Lower leg skin (tissue), 4 donors: ENCODE data around the gene SLC35G2. TPM values are rescaled to one million over a fixed set of nuclear protein-coding genes. Genes with fewer than 3 reads are reported as not detected.

Experiments
- DNase-seq, 2 donors: peaks; one replicate each; pipeline ENCODE4 v3.0.0-alpha.2; 2019; ENCODE audit warnings: low spot score in 2 of 2
- H3K4me3 ChIP-seq: fragments of 200-600 bp; sonication (generic); 2 replicates; pipeline ENCODE4 v1.5.1; 2017; ENCODE audit warnings: mild to moderate bottlenecking, low read depth; ENCODE audit not compliant: poor library complexity, severe bottlenecking
- CTCF ChIP-seq, 3 donors: fragments of 450-650 bp; IDR thresholded peaks; one replicate each; pipeline ENCODE4 v1.5.1; 2016; ENCODE audit warnings: antibody characterized with exemption in 3 of 3, mild to moderate bottlenecking in 3 of 3, moderate library complexity in 2 of 3
- POLR2A ChIP-seq, 2 donors: fragments of 450-650 bp; IDR thresholded peaks; one replicate each; pipeline ENCODE4 v1.6.1; 2016 to 2017; ENCODE audit warnings: antibody characterized with exemption in 2 of 2, mild to moderate bottlenecking in 1 of 2, moderate library complexity in 1 of 2
- whole genome bisulfite sequencing, 2 donors: methylation state at CpG; one replicate each; pipeline ENCODE4 v1.1.5; 2018; 5-methylcytosine and 5-hydroxymethylcytosine counted together
- intact Hi-C: fragments of 100-400 bp; cut with DNase I; formaldehyde crosslinking; loops from one replicate; pipeline ENCODE4 v1.15.0; 2023; ENCODE audit warnings: low total_unique reads
- total RNA-seq, 4 donors: library from RNA; depleted of rRNA; stranded (reverse); fragments of >200 nt; gene quantifications; one replicate each; pipeline ENCODE4 v1.1.0, GENCODE V29; 2016

SLC35G2 gene
- total RNA-seq, 4 donors from 2014 or later, result 1.6 to 4.1 (median 2.6) TPM

- intact Hi-C loops, result no loop called here
- TF ChIP-seq POLR2A (IDR thresholded peaks at IDR 0.05), result no peak
- TF ChIP-seq CTCF (IDR thresholded peaks at IDR 0.05), result no peak
- H3K4me3 ChIP-seq, result peak overlapping the region; percentile 66
- peak; percentile 17 to 85 for DNase-seq
- 1 to 2% methylated on average over 19 of the region's 21 CpGs for WGBS, 2 donors
These were observed 435 bp downstream of the SLC35G2 start for GRCh38 chr3:136819392-136819730.

DNA sequence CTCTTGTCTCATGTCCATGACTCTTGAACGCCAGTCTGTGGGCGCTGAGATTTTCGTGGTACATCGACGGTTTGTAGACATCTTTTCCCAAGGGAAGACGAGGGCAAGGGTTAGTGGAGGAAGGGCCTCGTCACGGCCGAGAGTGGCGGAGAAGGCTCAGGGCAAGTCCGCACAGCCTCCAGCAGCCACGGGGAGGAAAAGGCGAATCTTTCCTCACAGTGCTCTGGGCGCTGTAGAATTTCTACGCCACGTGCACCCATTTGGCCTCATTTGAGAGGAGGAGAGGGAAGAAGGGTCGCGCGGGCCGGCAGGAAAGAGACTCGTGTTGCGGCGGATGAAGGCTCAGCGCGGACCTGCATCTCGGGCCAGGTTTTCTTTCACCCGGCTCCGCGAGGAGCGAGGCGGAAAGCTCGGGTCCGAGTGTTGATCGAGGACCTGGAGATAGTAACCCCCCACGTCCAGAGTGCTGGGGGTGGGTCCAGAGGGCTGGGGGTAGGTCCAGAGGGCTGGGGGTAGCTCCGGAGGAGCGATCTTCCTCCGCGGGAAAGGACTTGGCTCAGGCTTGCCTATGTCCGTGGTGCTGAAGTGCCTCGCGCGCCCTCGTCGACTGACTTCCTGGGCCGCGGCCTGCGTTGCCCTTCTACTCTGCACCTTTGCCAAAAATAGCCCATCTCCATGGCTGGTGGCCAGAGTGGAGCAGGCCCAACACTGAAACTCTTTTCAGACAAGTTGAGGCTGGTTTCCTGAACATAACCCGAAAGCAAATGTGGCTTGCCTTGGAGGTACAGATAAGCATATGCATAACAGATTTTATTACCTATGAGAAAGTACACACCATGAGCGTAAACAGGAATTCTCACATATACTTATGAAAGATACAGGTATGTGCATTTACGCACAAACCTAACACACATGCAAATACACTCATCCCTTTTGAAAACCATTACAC is 1.1 kb downstream of the SLC35G2 start:
- TF ChIP-seq POLR2A (IDR thresholded peaks at IDR 0.05) (no peak), CTCF (IDR thresholded peaks at IDR 0.05) (no peak)
- H3K4me3 ChIP-seq, result peak overlapping the region; percentile 48
- intact Hi-C loops, result no loop called here
- 4 to 5% methylated on average over 39 to 51 of the region's 51 CpGs for WGBS, 2 donors
- peak; percentile 30 to 87 for DNase-seq

DNA sequence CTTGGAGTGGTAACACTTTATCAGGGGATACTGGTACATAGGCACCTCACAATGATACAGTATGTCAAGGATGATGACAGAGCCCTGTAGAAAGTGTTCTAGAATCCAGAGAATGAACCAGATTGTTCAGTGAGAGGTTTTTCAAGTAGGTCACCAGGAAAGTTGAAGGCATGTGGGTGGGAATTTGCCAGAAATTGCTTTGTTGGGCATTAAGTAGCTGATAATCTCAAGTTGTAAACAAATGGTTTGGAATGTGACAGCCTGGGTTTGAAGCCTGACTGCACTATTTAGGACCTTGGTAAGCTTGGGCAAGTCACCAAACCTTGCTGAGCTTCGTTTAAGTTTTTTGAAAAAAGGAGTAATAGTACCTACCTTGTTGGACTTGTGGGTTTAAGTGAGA is 12.5 kb downstream of the SLC35G2 start:
- no peak for DNase-seq
- no peak overlapping the region for H3K4me3 ChIP-seq
- 66 to 77% methylated on average over 1 of the region's 1 CpG for WGBS, 2 donors
- intact Hi-C loops, result no loop called here
- no peak for TF ChIP-seq POLR2A (IDR thresholded peaks at IDR 0.05)
- TF ChIP-seq CTCF (IDR thresholded peaks at IDR 0.05), result no peak

GRCh38 chr3:136835089-136835812 is 16.3 kb downstream of the SLC35G2 start:
- intact Hi-C loops, result no loop called here
- no peak for TF ChIP-seq CTCF (IDR thresholded peaks at IDR 0.05)
- WGBS, 2 donors, result 75% methylated on average over 1 of the region's 1 CpG
- DNase-seq, result no peak
- H3K4me3 ChIP-seq, result no peak overlapping the region

DNA sequence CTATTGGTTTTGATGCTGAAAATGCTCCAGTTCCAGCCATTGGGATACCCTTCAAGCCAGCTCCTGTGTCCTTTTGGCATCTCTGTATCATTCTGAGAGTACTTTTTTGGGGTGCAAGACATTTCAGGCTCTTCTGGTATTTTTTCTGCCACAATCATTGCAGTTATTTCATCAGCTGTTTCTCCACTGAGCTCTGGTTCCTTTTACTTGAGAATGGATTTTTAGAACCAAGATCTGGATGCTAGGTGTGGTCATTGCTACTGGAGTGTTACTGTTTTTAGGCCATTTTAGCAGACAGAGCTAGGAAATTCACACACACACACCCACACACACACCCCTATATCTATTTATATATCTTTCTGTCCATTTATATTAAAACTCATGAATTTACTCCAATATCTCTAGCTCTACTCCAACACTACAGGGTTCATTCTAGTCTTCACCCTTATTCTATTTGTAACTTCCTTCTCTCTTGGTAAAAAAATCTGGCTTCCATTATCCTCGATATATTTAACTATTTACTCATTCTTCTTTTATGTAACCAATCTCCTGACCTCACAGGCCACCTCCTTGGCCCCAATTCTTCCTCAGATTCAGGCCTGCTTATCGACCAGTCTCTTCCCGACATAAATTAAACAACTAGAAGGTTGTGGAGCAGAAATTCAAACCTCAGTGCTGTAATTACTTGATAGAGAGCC is 17.0 kb downstream of the SLC35G2 start:
- H3K4me3 ChIP-seq, result no peak overlapping the region
- no peak for TF ChIP-seq POLR2A (IDR thresholded peaks at IDR 0.05)
- no peak for TF ChIP-seq CTCF (IDR thresholded peaks at IDR 0.05)
- no peak for DNase-seq
- WGBS, 2 donors, result 31 to 32% methylated on average over 3 of the region's 3 CpGs
- intact Hi-C loops, result no loop called here
